GM18873 (cell line): ENCODE data around the gene LCN1.
"Not testable (repeated sequence)": the region's sequence is repeated elsewhere in the genome, so short reads cannot be mapped to it uniquely, and the experiment has no call there.

Experiments
- ATAC-seq: cut with Tn5 transposase; IDR thresholded peaks from one replicate; pipeline ENCODE4 v1.9.1; 2021; ENCODE audit warnings: mild to moderate bottlenecking, moderate library complexity, moderate number of reproducible peaks; ENCODE audit not compliant: unreplicated experiment, low FRiP score

The LCN1 gene

GRCh38 chr9:135545646-135546176, 24.5 kb downstream of the LCN1 start, which contains the start of gene OBP2A:
TSS of gene OBP2A (plus strand) at chr9:135546126. CDS start at chr9:135546181, 55 bp downstream.
- not testable (repeated sequence) for ATAC-seq

DNA sequence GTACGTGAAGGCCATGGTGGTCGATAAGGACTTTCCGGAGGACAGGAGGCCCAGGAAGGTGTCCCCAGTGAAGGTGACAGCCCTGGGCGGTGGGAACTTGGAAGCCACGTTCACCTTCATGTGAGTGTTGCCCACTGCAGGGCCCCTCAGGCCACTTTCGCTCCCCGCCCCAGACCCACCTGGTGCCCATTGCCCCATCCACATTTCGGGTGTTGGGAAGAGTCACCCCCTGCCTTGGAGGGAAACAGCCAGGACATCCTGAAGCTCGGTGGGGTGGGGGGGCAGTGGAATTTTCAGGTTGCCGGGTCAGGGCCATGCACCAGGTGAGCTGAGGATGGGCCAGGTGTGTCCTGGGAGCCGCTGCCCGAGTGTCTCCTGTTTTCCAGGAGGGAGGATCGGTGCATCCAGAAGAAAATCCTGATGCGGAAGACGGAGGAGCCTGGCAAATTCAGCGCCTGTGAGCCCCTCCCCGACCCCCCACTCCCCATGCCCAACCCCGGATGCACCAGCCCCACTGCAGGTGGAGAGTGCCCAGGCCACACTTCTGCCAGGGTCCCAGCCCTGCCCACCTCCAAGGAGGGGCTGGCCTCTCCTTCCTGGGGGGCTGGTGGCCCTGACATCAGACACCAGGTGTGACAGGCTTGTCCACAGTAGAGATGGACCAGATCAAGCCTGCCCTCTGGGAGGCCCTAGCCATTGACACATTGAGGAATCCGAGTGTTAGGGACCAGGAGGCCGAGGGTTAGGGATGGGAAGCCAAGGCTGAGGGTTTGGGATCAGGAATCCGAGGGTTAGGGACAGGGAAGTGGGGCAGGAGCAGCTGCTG, 25.8 kb downstream of the LCN1 start:
- not testable (repeated sequence) for ATAC-seq

DNA sequence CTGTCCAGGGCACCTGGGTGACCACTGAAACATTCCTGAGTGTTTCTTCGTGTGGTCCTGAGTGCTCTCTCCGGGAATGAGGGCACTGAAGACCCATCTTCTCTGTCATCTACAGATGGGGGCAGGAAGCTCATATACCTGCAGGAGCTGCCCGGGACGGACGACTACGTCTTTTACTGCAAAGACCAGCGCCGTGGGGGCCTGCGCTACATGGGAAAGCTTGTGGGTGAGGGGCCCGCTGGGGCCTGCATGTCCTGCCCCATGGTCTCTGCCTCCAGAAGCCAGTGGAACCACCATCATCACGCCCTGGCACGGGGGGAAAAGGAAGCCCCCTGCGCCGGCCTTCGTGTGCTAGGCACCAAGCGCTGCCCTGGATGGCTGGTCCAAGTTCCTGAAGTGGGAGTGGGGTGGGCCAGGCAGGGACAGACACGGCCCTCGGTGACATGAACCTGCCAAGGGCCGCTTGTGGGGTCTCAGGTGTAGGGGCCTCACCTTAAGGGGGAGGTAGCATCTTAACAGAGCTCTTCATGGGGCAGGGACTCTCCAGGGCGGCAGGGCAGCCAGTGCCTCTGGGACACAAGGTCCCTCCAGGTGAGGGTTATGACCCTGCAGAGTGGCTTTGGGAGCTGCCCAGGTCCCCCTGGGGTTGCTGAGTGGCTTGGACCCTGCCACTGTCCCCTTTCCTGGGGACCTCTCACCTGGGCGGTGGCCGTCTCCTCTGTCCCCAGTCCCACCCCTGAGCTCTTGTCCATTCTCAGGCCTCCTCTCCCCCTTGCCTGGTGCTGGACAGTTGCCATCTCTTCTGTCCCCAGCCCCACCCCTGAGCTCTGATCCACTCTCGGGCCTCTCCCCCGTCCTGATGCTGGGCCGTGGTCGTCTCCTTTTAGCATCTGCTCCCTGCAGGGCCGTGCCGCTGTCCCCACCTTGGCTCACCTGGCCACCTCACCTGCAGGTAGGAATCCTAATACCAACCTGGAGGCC, 26.8 kb downstream of the LCN1 start:
- ATAC-seq = no peak

GRCh38 chr9:135549478-135550343, 28.5 kb downstream of the LCN1 start:
- ATAC-seq = not testable (repeated sequence)

GRCh38 chr9:135550344-135550918, 29.2 kb downstream of the LCN1 start:
- ATAC-seq = no peak

GRCh38 chr9:135551031-135551430, 29.8 kb downstream of the LCN1 start:
- ATAC-seq = no peak

- no peak for ATAC-seq
Measured at GRCh38 chr9:135551456-135551855, 30.2 kb downstream of the LCN1 start.

DNA sequence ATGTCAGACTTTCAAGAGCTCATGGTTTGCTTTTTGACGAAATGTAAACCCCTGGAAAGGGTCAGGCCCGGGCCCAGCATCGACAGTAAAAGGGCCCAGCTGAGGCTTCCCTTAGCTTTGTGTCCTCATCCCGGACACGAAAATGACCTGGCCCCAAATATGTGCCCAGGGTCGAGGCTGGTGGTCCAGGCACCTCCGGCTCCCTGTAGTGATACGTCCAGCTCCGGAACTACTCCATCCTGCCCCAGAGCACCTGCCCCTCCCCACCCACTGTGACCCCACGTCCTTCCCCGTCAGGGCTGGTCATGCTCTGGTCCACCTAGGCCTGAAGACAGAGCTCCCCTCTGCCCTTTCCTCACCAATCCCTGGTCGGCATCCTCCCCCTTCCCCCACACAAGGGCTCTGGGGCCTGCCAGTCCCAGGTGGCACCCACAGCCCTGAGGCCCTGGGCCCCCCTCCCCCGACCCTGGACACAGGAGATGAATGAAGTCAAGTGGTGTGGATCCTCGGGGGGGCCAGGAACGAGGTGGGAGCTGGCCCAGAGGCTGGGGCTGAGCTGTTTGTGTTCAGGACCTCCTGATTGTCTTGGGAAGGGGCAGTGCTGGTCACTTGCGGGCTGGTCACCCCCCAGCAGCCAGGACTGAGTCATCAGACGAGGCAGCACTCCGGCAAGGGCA, 30.9 kb downstream of the LCN1 start:
- ATAC-seq = no peak

DNA sequence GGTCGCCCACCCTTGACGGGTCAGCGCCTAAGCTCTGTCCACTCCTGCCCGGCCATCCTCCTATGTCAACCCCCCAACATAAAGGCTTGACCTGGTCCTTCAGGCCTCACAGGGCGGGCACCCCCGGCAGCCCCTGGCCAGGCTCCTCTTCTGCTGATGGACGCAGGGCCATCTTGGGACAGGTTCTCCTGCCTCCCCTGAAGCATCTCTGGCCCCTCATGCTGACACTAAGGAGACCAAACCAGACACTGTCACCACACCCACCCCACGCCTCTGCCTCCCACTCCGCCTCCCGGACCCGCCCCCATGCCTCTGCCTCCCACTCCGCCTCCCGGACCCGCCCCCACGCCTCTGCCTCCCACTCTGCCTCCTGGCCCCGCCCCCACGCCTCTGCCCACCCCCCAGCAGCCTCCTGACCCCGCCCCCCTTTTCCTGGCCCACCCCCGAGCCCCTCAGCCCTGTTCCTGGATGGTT, 31.5 kb downstream of the LCN1 start:
- no peak for ATAC-seq

DNA sequence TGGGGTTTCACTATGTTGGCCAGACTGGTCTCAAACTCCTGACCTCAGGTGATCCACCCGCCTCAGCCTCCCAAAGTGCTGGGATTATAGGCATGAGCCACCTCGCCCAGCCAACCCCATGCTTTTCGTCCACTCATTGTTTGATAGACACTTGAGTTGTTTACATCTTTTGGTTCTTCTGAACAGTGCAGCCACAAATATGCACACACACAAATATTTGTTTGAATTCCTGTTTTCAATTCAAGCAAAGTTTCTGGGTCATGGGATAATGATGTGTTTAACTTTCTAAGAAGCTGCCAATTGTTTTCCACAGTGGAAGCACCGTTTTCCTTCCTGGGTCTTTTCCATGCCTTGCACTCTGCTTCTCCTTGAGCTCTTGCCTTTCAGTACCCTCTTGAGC, 33.5 kb downstream of the LCN1 start:
- no peak for ATAC-seq

- no peak for ATAC-seq
Measured at GRCh38 chr9:135555203-135555602, 34.0 kb downstream of the LCN1 start.

DNA sequence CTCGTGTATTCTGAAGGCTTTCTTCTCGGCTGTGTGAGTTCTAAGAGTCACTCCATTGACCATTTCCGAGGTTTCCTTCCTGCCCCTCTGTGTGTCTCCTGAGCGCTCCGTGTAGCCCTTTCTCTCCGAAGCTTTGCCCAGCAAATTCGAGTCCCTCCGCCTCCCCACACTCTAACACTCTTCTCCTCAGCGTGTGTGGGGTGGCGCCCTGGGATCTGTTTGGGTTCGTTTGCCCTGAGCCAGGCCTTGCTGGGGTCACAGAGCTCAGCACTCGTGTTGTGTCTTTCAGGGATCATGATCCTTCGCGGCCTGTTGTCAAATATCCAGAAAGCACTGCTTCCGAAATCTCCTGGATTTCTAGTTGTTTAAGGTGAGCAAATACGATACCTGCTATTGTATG, 34.7 kb downstream of the LCN1 start:
- ATAC-seq = no peak

DNA sequence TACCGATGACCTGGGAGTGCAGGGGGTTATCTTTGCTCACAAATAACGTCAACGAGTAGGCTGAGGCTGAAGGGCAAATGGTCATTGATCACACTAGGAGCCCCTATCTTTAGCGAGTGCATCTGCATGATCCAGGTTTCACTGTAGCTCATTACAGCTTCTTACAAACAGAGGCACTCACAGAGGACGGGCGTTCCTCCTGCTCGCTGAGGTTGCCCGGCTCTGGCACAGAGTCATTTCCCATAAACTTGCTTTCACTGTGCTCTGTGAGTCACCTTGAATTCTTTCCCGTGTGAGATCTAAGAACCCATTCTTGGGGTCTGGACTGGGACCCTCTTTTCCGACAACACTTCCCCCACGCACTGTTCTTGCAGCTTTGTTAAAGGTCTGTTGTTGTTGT, 38.4 kb downstream of the LCN1 start:
- ATAC-seq = no peak

GRCh38 chr9:135561391-135562234, 40.4 kb downstream of the LCN1 start, which contains the start of gene PAEP:
TSS of gene PAEP (plus strand) at chr9:135561756.
- ATAC-seq = no peak

DNA sequence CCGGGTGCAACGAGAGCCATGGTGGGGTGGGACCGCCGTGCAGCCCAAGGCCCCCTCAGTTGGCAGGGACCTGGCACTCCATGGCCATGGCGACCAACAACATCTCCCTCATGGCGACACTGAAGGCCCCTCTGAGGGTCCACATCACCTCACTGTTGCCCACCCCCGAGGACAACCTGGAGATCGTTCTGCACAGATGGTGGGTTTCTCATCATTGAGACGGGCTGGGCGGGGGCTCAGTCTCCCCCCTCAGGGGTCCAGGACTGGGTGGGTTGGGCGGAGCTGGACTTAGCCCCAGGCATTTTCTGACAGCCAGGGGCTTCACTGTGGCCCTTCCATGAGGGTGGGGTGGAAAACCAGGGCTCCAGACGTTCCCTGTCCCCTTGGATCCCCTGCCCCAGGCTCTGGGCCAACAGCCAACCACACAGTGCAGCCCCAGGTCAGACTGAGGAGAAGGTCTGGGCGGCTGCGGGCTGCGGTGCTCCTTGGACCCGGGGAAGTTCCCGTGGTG, 41.0 kb downstream of the LCN1 start:
- no peak for ATAC-seq

GRCh38 chr9:135563039-135563476, 41.8 kb downstream of the LCN1 start:
- no peak for ATAC-seq

DNA sequence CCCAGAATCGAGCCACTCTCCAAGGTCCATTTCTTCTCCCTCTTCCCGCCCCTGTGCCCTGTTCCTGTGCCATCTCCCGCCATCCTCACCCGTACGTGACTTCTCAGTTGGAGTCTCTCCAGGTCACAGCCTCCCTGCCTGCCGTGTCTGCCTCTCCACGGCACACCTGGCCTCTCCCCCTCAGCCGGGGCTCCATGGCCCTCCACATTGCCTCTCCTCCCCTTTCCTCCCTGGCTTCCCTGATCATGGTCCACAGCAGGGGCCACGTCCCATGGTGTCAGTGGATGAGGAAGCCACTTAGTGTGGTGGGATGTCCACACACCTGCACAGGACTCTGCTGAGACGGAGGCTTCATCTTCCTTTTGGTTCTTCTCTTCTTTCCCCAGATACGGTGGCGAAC, 42.6 kb downstream of the LCN1 start:
- no peak for ATAC-seq

DNA sequence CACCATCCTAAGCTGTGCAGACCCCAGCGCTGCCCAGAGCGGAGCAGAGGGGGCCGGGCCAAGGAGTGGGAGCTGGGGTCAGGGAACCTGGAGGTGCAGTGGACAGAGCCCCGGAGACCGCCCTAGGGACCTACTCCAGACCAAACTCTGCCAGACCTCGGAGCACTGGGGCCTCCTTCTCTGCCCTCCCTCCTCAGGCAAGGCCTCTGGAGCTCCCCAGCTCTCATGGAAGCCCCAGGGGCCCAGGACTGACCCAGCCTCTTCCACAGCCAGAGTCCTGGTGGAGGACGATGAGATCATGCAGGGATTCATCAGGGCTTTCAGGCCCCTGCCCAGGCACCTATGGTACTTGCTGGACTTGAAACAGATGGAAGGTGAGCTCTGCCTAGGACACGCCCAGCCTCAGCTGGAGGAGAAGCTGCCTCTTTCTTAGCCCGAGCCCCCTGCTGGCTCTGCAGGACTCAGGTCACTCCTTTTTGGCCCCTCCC, 43.9 kb downstream of the LCN1 start:
- ATAC-seq = no peak
